Retinal pigment epithelial cell (primary cell): Measurements from ENCODE around the gene STXBP4.

Experiments used
- DNase-seq: peaks from one replicate; pipeline ENCODE4 v3.0.0-alpha.2; 2010; ENCODE audit warnings: low read depth
- H3K4me3 ChIP-seq: 2 replicates; pipeline ENCODE4 v1.5.1; 2011; ENCODE audit warnings: mild to moderate bottlenecking, low read length, control low read depth, moderate library complexity
- CTCF ChIP-seq: conservative IDR thresholded peaks from 2 replicates; pipeline ENCODE4 v1.5.1; 2011; ENCODE audit warnings: low read depth, low read length, control low read depth, inconsistent platforms

Gene STXBP4

GRCh38 chr17:55037828-55038227, 69.3 kb downstream of the STXBP4 start:
- DNase-seq, result no peak
- no peak for TF ChIP-seq CTCF
- no peak overlapping the region for H3K4me3 ChIP-seq

- no peak for DNase-seq
- TF ChIP-seq CTCF, result no peak
- no peak overlapping the region for H3K4me3 ChIP-seq
Observed at GRCh38 chr17:55038291-55038690, 69.7 kb downstream of the STXBP4 start.

- TF ChIP-seq CTCF, result no peak
- DNase-seq, result no peak
- H3K4me3 ChIP-seq, result no peak overlapping the region
Observed at GRCh38 chr17:55040611-55041010, 72.0 kb downstream of the STXBP4 start.

- H3K4me3 ChIP-seq, result no peak overlapping the region
- DNase-seq, result no peak
- TF ChIP-seq CTCF, result peak; percentile 48
Observed at GRCh38 chr17:55053855-55054254, 85.3 kb downstream of the STXBP4 start.

- DNase-seq, result no peak
- no peak for TF ChIP-seq CTCF
- H3K4me3 ChIP-seq, result no peak overlapping the region
Observed at GRCh38 chr17:55054429-55054828, 85.9 kb downstream of the STXBP4 start.

- no peak for TF ChIP-seq CTCF
- no peak overlapping the region for H3K4me3 ChIP-seq
- DNase-seq, result peak; percentile 50
Observed at GRCh38 chr17:55056526-55056925, 88.0 kb downstream of the STXBP4 start.

- TF ChIP-seq CTCF, result no peak
- H3K4me3 ChIP-seq, result no peak overlapping the region
- DNase-seq, result no peak
Observed at GRCh38 chr17:55057184-55057583, 88.6 kb downstream of the STXBP4 start.
